GM19035 (cell line): ENCODE results near the gene FGF16.
"Not testable (repeated sequence)": the region's sequence is repeated elsewhere in the genome, so short reads cannot be mapped to it uniquely, and the experiment has no call there.

Source experiments
- ATAC-seq: cut with Tn5 transposase; IDR thresholded peaks from one replicate; pipeline ENCODE4 v1.9.1; 2021; ENCODE audit not compliant: unreplicated experiment

Gene FGF16

DNA sequence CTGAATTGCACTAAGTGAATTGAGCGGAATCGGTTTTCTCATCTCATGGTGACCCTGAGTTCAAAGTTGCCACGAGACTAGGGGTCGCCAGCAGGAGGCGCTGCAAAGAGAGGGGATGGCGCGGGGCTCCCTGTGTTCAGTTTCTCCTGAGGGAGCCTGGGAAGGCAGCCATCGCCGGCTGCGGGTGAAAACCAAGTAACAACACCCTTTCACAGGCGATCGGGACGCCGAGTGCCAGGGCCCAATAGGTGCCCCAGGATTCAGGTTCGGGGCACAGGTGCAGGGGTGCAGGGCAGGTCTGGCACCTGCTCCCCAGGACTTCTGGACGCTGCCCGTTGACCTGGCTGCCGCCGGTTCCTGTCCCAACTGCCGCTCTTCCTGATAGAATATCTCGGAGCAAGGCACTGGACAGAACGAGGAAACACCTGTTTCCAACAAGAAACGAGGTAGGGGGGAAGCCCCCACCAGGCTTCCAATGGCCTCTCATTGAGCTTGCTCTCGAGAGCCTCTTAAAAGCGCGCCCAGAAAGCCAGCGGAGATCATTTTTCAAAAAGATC, 1.1 kb upstream of the FGF16 start:
- ATAC-seq: no peak

GRCh38 chrX:77447653-77448569, 722 bp downstream of the FGF16 start:
- ATAC-seq: no peak

GRCh38 chrX:77450415-77450814, 3.2 kb downstream of the FGF16 start:
- no peak for ATAC-seq

DNA sequence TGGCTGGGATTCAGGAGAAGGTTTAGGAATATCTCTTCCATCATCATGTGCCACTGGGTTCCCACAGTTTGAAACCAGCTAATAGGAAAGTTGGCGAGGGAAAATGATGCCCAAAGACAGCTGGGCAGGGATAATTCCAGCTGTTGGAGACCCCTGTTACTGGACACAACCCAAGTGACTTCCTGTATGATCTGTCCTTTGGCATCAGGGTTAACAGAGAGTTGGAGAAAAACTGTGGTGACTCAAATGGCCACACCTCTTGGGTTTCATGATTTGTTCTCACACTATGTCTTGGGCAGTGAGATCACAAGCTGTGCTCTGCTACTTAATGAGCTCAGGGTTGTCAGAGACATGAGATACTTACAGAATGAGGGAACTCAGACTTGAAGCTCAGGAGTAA, 3.8 kb downstream of the FGF16 start:
- ATAC-seq: no peak

DNA sequence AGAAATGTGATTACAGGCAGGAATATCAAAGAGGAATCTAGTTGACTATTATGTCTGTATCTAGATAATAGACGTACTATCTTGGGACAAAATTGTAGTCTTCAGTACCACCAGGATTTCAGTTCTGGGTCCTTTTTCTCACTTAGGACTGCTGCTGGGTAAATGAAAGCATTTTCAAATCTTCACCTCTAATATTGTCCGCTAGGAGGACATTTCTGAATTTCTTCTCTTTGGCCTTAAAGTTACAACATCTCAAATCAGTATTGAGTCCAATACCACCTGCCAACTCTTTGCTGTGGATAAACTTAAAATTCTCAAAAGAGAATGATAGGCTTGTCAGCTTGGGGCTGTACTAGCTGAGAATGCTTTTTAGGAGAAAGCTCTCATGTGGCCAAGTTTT, 6.0 kb downstream of the FGF16 start:
- ATAC-seq: no peak

- no peak for ATAC-seq
These were observed 8.2 kb downstream of the FGF16 start for GRCh38 chrX:77455437-77455836.

- ATAC-seq: no peak
These were observed 36.9 kb downstream of the FGF16 start for GRCh38 chrX:77484045-77484444.

DNA sequence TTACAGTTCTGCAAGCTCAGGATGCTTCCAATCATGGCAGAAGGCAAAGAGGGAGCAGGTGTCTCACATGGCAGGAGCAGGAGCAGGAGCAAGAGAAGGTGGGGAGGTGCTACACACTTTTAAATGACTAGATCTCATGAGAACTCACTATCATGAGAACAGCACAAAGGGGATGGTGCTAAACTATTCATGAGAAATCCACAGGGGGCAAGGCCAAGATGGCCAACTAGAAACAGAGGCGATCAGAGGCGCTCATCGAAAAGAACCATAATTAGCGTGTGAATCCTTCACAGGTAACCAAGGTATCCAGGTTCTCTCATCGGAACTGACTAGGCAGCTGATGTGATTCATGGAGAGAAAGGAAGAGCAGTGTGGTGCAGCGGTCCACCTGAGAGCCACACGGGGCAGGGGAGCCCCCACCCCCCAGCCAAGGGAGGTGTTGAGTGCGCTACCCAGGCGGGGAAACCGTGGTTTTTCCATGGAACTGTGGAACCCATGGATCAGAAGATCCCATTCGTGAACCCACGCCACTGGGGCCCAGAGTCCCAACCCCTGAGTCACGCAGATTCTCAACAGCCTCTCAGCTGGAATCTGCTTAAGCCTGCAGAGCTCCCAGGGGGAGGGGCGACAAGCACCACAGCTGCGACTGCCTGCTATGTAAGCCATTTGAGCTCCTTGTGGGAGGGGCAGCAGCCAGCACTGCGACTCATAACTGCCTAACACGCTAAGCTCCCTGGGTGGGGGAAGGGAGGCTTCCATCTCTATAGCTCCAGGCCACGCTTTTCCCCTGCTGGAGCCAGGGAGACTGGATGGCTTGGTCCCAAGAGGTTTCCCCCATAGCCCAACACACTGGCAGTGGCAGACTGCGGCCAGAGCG, 46.7 kb downstream of the FGF16 start:
- no peak for ATAC-seq

- ATAC-seq: not testable (repeated sequence)
These were observed 53.0 kb downstream of the FGF16 start for GRCh38 chrX:77500164-77500563.

- ATAC-seq: no peak
These were observed 55.8 kb downstream of the FGF16 start for GRCh38 chrX:77502951-77503525.

DNA sequence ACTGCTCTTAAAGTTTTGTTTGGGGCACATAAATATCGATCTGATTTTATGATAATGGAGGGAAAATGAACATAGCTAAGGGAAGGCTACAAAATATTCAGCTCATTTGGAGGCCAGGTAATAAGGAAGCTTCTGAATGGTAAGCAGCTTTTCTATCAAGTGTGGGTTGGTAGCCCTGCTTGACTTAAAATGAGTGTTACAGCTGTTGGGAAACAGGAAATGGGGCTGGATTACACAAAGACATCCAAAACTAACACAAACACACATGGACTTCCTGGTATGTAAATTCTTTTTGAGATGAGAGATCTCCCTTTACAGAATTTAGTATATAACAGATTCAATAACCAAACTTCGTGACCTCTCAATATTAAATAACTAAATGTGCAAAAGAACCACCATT, 58.0 kb downstream of the FGF16 start:
- ATAC-seq: no peak
